Measurements from ENCODE around the gene DCAF8L2. TPM values are rescaled to one million over a fixed set of nuclear protein-coding genes. Genes with fewer than 3 reads are reported as not detected.
A peak's percentile ranks its signal among the peaks of the same experiment; 100 is the strongest.

DCAF8L2 gene
- total and polyA plus RNA-seq, 10 of the 15 experiments (the other 5 are each of a cell fraction or from before 2014, with no cell fraction given) = not detected

GRCh38 chrX:27735914-27736313 lies 145.8 kb downstream of the DCAF8L2 start:
- no peak for FAIRE-seq
- Histone ChIP-seq H3K9me3 (replicated peaks; ENCODE audit: control insufficient read depth, insufficient read depth, low read length) (no peaks in the 10 kb centered on the region), H2AFZ (ENCODE audit: control insufficient read depth, low read depth, low read length) (no peak overlapping the region), H3K27ac (ENCODE audit: control insufficient read depth, insufficient read depth) (no peak overlapping the region), H3K27me3 (replicated peaks in 1 of 2; ENCODE audit: control insufficient read depth in 2 of 2, insufficient read depth in 2 of 2, low read length in 1 of 2) (no peaks in the 10 kb centered on the region), H3K4me1 (ENCODE audit: control insufficient read depth, insufficient read depth, low read length) (no peaks in the 10 kb centered on the region), H3K79me2 (ENCODE audit: control insufficient read depth, insufficient read depth, low read length) (no peaks in the 10 kb centered on the region), H3K4me2 (ENCODE audit: control insufficient read depth, insufficient read depth) (no peak overlapping the region), H3K36me3 (ENCODE audit: control insufficient read depth in 2 of 2, insufficient read depth in 2 of 2, low read length in 1 of 2) (no peaks in the 10 kb centered on the region), H3K4me3 (no peak overlapping the region), H4K20me1 (ENCODE audit: control insufficient read depth, insufficient read depth) (no peaks in the 10 kb centered on the region), H3K9ac (ENCODE audit: control insufficient read depth, insufficient read depth, low read length) (no peak overlapping the region)
- ChIA-PET RAD21 (ENCODE audit: unreplicated experiment) (no interaction called here), SMC1A (ENCODE audit: uncharacterized antibody, unreplicated experiment) (no interaction called here), POLR2A (no interaction called here), CTCF (no interaction called here)
- WGBS (ENCODE audit: insufficient coverage, insufficient replicate concordance, low lambda C conversion rate, missing lambda C conversion rate) = 65% methylated on average over 3 of the region's 3 CpGs
- TF ChIP-seq NFIC (IDR thresholded peaks at IDR 0.05; ENCODE audit: low read depth, low read length) (no peak), TBL1XR1 (IDR thresholded peaks at IDR 0.05; ENCODE audit: low read depth, low read length) (no peak), ZNF274 (IDR thresholded peaks at IDR 0.05; ENCODE audit: insufficient read depth, insufficient read length) (no peak), IKZF1 (conservative IDR thresholded peaks at IDR 0.05) (no peak), CREB1 (IDR thresholded peaks at IDR 0.05; ENCODE audit: low read depth) (no peak), TAF1 (IDR thresholded peaks at IDR 0.05; ENCODE audit: borderline replicate concordance, low read depth, low read length) (no peak), CEBPZ (IDR thresholded peaks at IDR 0.05; ENCODE audit: low read depth, low read length) (no peak), MYC (IDR thresholded peaks at IDR 0.05; ENCODE audit: insufficient read depth, insufficient read length, insufficient replicate concordance, low read length, severe bottlenecking) (no peak), PML (IDR thresholded peaks at IDR 0.05; ENCODE audit: low read length) (no peak), MEF2B (IDR thresholded peaks at IDR 0.05; ENCODE audit: partially characterized antibody, poor library complexity, severe bottlenecking) (no peak), MTA3 (IDR thresholded peaks at IDR 0.05; ENCODE audit: borderline replicate concordance, low read length) (no peak), ESRRA (IDR thresholded peaks at IDR 0.05; ENCODE audit: low read length) (no peak), BRCA1 (IDR thresholded peaks at IDR 0.05; ENCODE audit: low read depth, low read length) (no peak), YBX1 (IDR thresholded peaks at IDR 0.05) (no peak), EP300 (IDR thresholded peaks at IDR 0.05; ENCODE audit: borderline replicate concordance in 1 of 2, control insufficient read depth in 1 of 2, low read depth in 2 of 2, low read length in 2 of 2) (no peak), REST (IDR thresholded peaks at IDR 0.05; ENCODE audit: low read depth, low read length) (no peak), RELA (IDR thresholded peaks at IDR 0.05; ENCODE audit: borderline replicate concordance, partially characterized antibody) (no peak)
- intact Hi-C loops (cut with micrococcal nuclease; ENCODE audit: unreplicated experiment) = no loop called here
- BruUV-seq (replicated peaks) = no TSS peak
- no peak for DNase-seq (ENCODE audit: low read depth, low spot score)
- in situ Hi-C loops (cut with MboI) = no loop called here
- ATAC-seq = peak; percentile 56

Data from GM12878 (cell line).